H1 (cell line): ENCODE measurements around the gene ELOVL1. TPM values are rescaled to one million over a fixed set of nuclear protein-coding genes. Genes with fewer than 3 reads are reported as not detected.

Source experiments
- CTBP2 ChIP-seq: IDR thresholded peaks from 2 replicates; pipeline ENCODE4 v1.7.0; 2011; ENCODE audit warnings: borderline replicate concordance, mild to moderate bottlenecking, moderate library complexity, mixed read lengths, low read length; ENCODE audit not compliant: insufficient read depth, insufficient read length
- POLR2AphosphoS5 ChIP-seq: IDR thresholded peaks from 2 replicates; pipeline ENCODE4 v1.6.1; 2011; ENCODE audit warnings: low read depth, low read length
- polyA plus RNA-seq, 7 experiments: library from polyadenylated mRNA; depleted of rRNA in 3 of 7; stranded (reverse) in 5 of 7; unstranded in 2 of 7; fragments of >200 nt in 5 of 7; fragments of 200-250 nt in 2 of 7; gene quantifications; 1 replicate in 5 of 7; 2 replicates in 1 of 7; 4 replicates in 1 of 7; pipeline versions ENCODE4 v1.2.1 to v1.2.3, GENCODE V29; 2011 to 2013; ENCODE audit warnings: missing spikeins in 2 of 7, mixed read lengths in 2 of 7
- total RNA-seq: library from RNA; stranded (reverse); fragmentation: NEBNext Ultra II Directional; extraction: Animal tissue kit (Norgen Biotek cat#: 25700); gene quantifications from 2 replicates; pipeline ENCODE4 v1.2.1, GENCODE V29; 2021

Gene ELOVL1
- total and polyA plus RNA-seq, 2 of the 8 experiments (the other 6 are each of a cell fraction or from before 2014, with no cell fraction given) = 28.5 to 68.1 TPM

DNA sequence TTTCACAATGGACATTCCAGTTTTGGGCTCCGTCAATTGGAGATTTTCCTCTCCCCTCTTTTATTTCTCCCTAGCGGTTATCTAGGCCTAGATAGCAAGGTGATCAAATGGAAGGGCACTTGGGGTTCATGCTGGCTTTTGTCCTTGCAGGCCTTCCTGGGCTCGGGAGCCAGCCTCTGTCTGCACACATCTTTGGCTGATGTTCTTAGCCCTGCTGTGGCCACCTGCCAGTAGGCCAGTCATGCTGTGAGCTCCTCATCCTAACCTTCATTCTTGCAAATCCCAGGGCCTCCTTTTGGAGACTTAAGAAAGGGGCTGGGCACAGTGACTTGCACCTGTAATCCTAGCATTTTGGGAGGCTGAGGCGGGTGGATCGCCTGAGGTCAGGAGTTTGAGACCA lies 53.6 kb downstream of the ELOVL1 start (continued):
- TF ChIP-seq POLR2AphosphoS5 (no peak), CTBP2 (no peak)
